Measurements from ENCODE around the gene RPS27L. TPM values are rescaled to one million over a fixed set of nuclear protein-coding genes. Genes with fewer than 3 reads are reported as not detected.

RPS27L gene
- total and polyA plus RNA-seq, 2 experiments from 2014 or later, result 30.6 to 326 TPM

GRCh38 chr15:63160638-63161037 is 3.4 kb upstream of the RPS27L start:
- Histone ChIP-seq H3K9me3 (ENCODE audit: low read depth) (no peaks in the 10 kb centered on the region), H3K4me3 (no peak overlapping the region), H3K4me1 (ENCODE audit: low read depth) (no peaks in the 10 kb centered on the region), H3K36me3 (no peaks in the 10 kb centered on the region), H3K27ac (no peak overlapping the region), H3K27me3 (no peaks in the 10 kb centered on the region)
- TF ChIP-seq CTCF (IDR thresholded peaks at IDR 0.05; ENCODE audit: low read depth, low read length), result no peak
- DNase-seq (ENCODE audit: low read depth in 1 of 2, low spot score in 1 of 2), result no peak

DNA sequence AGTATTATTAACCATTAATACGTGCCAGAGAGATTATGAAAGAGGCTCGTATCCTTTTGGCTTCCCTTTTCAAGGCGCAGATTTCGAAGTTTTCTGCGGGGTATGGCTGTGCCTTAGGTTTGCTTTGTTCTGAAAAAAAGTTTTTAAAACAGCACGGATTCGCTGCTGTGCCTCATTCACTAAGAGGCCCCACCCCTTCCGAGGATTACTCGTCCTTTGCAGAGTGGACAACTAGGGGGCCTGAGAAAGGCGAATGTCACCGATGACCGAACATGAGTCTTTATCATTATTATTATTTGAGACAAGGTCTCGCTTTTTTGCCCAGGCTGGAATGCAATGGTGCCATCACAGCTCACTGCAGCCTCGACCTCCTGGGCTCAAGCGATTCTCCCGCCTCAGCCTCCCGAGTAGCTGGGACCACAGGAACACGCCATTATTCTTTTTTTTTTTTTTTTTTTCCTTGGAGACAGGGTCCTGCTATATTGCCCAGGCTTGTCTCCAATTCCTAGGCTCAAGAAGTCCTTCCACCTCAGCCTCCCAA is 684 bp upstream of the RPS27L start:
- Histone ChIP-seq H3K27me3 (no peaks in the 10 kb centered on the region), H3K4me1 (ENCODE audit: low read depth) (no peaks in the 10 kb centered on the region), H3K36me3 (peaks cover 13% of the 10 kb centered on the region), H3K9me3 (ENCODE audit: low read depth) (no peaks in the 10 kb centered on the region), H3K4me3 (peak overlapping the region; percentile 76), H3K27ac (peak overlapping the region; percentile 87)
- peak; percentile 21 for TF ChIP-seq CTCF (IDR thresholded peaks at IDR 0.05; ENCODE audit: low read depth, low read length)
- peak; percentile 77 to 84 for DNase-seq (ENCODE audit: low read depth in 1 of 2, low spot score in 1 of 2)

GRCh38 chr15:63156755-63157117 is 541 bp downstream of the RPS27L start:
- Histone ChIP-seq H3K9me3 (ENCODE audit: low read depth) (no peaks in the 10 kb centered on the region), H3K36me3 (peaks cover 19% of the 10 kb centered on the region), H3K4me1 (ENCODE audit: low read depth) (no peaks in the 10 kb centered on the region), H3K27me3 (no peaks in the 10 kb centered on the region), H3K4me3 (peak overlapping the region; percentile 76), H3K27ac (peak overlapping the region; percentile 87)
- no peak for TF ChIP-seq CTCF (IDR thresholded peaks at IDR 0.05; ENCODE audit: low read depth, low read length)
- DNase-seq (ENCODE audit: low read depth in 1 of 2, low spot score in 1 of 2), result peak; percentile 45 to 46

- peak overlapping the region; percentile 76 for H3K4me3 ChIP-seq
- H3K27me3 ChIP-seq, result no peaks in the 10 kb centered on the region
- H3K4me1 ChIP-seq (ENCODE audit: low read depth), result no peaks in the 10 kb centered on the region
- peaks cover 24% of the 10 kb centered on the region for H3K36me3 ChIP-seq
- no peak for DNase-seq (ENCODE audit: low read depth in 1 of 2, low spot score in 1 of 2)
- H3K9me3 ChIP-seq (ENCODE audit: low read depth), result no peaks in the 10 kb centered on the region
- TF ChIP-seq CTCF (IDR thresholded peaks at IDR 0.05; ENCODE audit: low read depth, low read length), result no peak
- peak overlapping the region; percentile 87 for H3K27ac ChIP-seq
These were observed 1.1 kb downstream of the RPS27L start for GRCh38 chr15:63156086-63156710.

- no peaks in the 10 kb centered on the region for H3K4me1 ChIP-seq (ENCODE audit: low read depth)
- H3K36me3 ChIP-seq, result peaks cover 24% of the 10 kb centered on the region
- no peak overlapping the region for H3K27ac ChIP-seq
- no peaks in the 10 kb centered on the region for H3K27me3 ChIP-seq
- TF ChIP-seq CTCF (IDR thresholded peaks at IDR 0.05; ENCODE audit: low read depth, low read length), result no peak
- DNase-seq (ENCODE audit: low read depth in 1 of 2, low spot score in 1 of 2), result no peak
- H3K4me3 ChIP-seq, result peak overlapping the region; percentile 76
- no peaks in the 10 kb centered on the region for H3K9me3 ChIP-seq (ENCODE audit: low read depth)
These were observed 1.8 kb downstream of the RPS27L start for GRCh38 chr15:63155486-63155885.
